Panc1 (cell line): ENCODE data around the gene UBE2J2. TPM values are rescaled to one million over a fixed set of nuclear protein-coding genes. Genes with fewer than 3 reads are reported as not detected.

Experiments used
- ATAC-seq: fragments of 200-7000 bp; cut with Tn5 transposase; 2 replicates; pipeline ENCODE4 v1.9.1; 2020; ENCODE audit warnings: mild to moderate bottlenecking, moderate library complexity
- BruUV-seq: library from RNA; stranded (reverse); fragments of 400-500 nt; replicated peaks from 2 replicates; lab custom pipeline; 2021; lab: Mats Ljungman, UMichigan
- CTCF ChIA-PET: fragments of 300-600 bp; sonication (Branson Sonifier 250); formaldehyde crosslinking; loops from one replicate; lab custom pipeline; 2022; ENCODE audit warnings: antibody characterized with exemption; lab: Charles Lee
- POLR2A ChIA-PET: fragments of 300-600 bp; sonication (Branson Sonifier 250); formaldehyde crosslinking; loops from one replicate; lab custom pipeline; 2022; ENCODE audit warnings: antibody characterized with exemption; lab: Charles Lee
- DNase-seq: peaks from one replicate; pipeline ENCODE4 v3.0.0-alpha.2; 2010; ENCODE audit warnings: low read depth, low spot score
- H3K27ac ChIP-seq: 2 replicates; pipeline ENCODE4 v1.5.1; 2011; ENCODE audit warnings: mild to moderate bottlenecking, low read length, inconsistent platforms
- H3K27me3 ChIP-seq: fragments of 200-500 bp; sonication (Bioruptor generic); 2 replicates; pipeline ENCODE4 v1.6.0; 2014; ENCODE audit warnings: low read length, inconsistent platforms; ENCODE audit not compliant: control insufficient read depth, insufficient read depth
- H3K36me3 ChIP-seq: fragments of 200-500 bp; sonication (Bioruptor generic); 2 replicates; pipeline ENCODE4 v1.5.1; 2014; ENCODE audit warnings: inconsistent platforms, mild to moderate bottlenecking, low read length, moderate library complexity; ENCODE audit not compliant: control insufficient read depth, insufficient read depth
- H3K4me1 ChIP-seq: 2 replicates; pipeline ENCODE4 v1.5.1; 2011; ENCODE audit warnings: inconsistent platforms, mild to moderate bottlenecking, low read length, moderate library complexity; ENCODE audit not compliant: control insufficient read depth, insufficient read depth
- H3K4me3 ChIP-seq, 2 experiments: 2 replicates each; pipeline ENCODE4 v1.5.1; 2011 to 2012; ENCODE audit warnings: low read depth in 2 of 2, low read length in 2 of 2, mild to moderate bottlenecking in 2 of 2, inconsistent platforms in 1 of 2, moderate library complexity in 1 of 2
- H3K9me3 ChIP-seq: fragments of 200-500 bp; sonication (Bioruptor generic); 2 replicates; pipeline ENCODE4 v1.5.1; 2014; ENCODE audit warnings: low read depth, mild to moderate bottlenecking, inconsistent platforms, low read length, moderate library complexity; ENCODE audit not compliant: control insufficient read depth, insufficient read depth
- CTCF ChIP-seq: fragments of 450-650 bp; IDR thresholded peaks from 2 replicates; pipeline ENCODE4 v1.5.1; 2017; ENCODE audit warnings: mild to moderate bottlenecking
- POLR2AphosphoS5 ChIP-seq: IDR thresholded peaks from 2 replicates; pipeline ENCODE4 v1.6.1; 2012; ENCODE audit warnings: mild to moderate bottlenecking, low read depth, low read length, moderate library complexity
- REST ChIP-seq, 2 experiments: IDR thresholded peaks; 2 replicates each; pipeline ENCODE4 v1.6.1; 2011 to 2012; ENCODE audit warnings: low read depth in 2 of 2, control low read depth in 1 of 2, low read length in 1 of 2, mild to moderate bottlenecking in 1 of 2, moderate library complexity in 1 of 2; ENCODE audit not compliant: insufficient read depth in 1 of 2
- SIN3A ChIP-seq: IDR thresholded peaks from 2 replicates; pipeline ENCODE4 v1.6.1; 2012; ENCODE audit warnings: low read depth, mild to moderate bottlenecking, low read length, moderate library complexity, borderline replicate concordance; ENCODE audit not compliant: insufficient read depth
- TCF7L2 ChIP-seq: IDR thresholded peaks from 2 replicates; pipeline ENCODE4 v1.6.1; 2011; ENCODE audit warnings: mild to moderate bottlenecking, low read depth, low read length, inconsistent platforms
- in situ Hi-C: cut with HindIII; loops from 2 replicates; pipeline ENCODE4 v1.10.0; 2016; ENCODE audit warnings: low sequenced_read_pairs, low pct_unique_long_range_greater_than_20kb
- intact Hi-C: fragments of 100-400 bp; cut with micrococcal nuclease; formaldehyde crosslinking; loops from one replicate; pipeline ENCODE4 v1.10.0; 2022; ENCODE audit not compliant: unreplicated experiment
- total RNA-seq: library from RNA; stranded (reverse); gene quantifications from one replicate; pipeline ENCODE4 v1.2.1, GENCODE V29; 2021; ENCODE audit not compliant: unreplicated experiment

UBE2J2 gene
- total RNA-seq, 1 experiment from 2014 or later, result 101 TPM

- no peaks in the 10 kb centered on the region for H3K27me3 ChIP-seq
- intact Hi-C loops, result no loop called here
- in situ Hi-C loops, result no loop called here
- ATAC-seq (no peak), DNase-seq (no peak)
- peaks cover 25% of the 10 kb centered on the region for H3K4me1 ChIP-seq
- TF ChIP-seq CTCF (no peak), TCF7L2 (no peak)
- no peaks in the 10 kb centered on the region for H3K36me3 ChIP-seq
- H3K4me3 ChIP-seq, result no peak overlapping the region
- no peaks in the 10 kb centered on the region for H3K9me3 ChIP-seq
- ChIA-PET POLR2A (no interaction called here), CTCF (no interaction called here)
- no peak overlapping the region for H3K27ac ChIP-seq
- BruUV-seq, result no TSS peak
Measured at GRCh38 chr1:1279028-1279427, 5.4 kb upstream of the UBE2J2 start.

- no peaks in the 10 kb centered on the region for H3K36me3 ChIP-seq
- no peak overlapping the region for H3K4me3 ChIP-seq
- no peak for DNase-seq
- no TSS peak for BruUV-seq
- no peak overlapping the region for H3K27ac ChIP-seq
- no peak for ATAC-seq
- in situ Hi-C loops, result no loop called here
- POLR2A ChIA-PET, result no interaction called here
- H3K27me3 ChIP-seq, result no peaks in the 10 kb centered on the region
- intact Hi-C loops, result no loop called here
- TF ChIP-seq SIN3A, result no peak
- TF ChIP-seq TCF7L2, result no peak
- TF ChIP-seq POLR2AphosphoS5, result no peak
- TF ChIP-seq REST (IDR thresholded peaks at IDR 0.05; ENCODE audit: insufficient read depth in 1 of 2, low read depth in 2 of 2, low read length in 1 of 2), result no peak
- TF ChIP-seq CTCF, result no peak
- no peaks in the 10 kb centered on the region for H3K9me3 ChIP-seq
- H3K4me1 ChIP-seq, result peaks cover 22% of the 10 kb centered on the region
- CTCF ChIA-PET, result no interaction called here
Measured at GRCh38 chr1:1278620-1279019, 5.0 kb upstream of the UBE2J2 start.
